PC-3 (cell line): ENCODE data around the gene GPC1.

Source experiments
- EZH2phosphoT487 ChIP-seq: fragments of 300-600 bp; sonication (generic); IDR thresholded peaks from 2 replicates; pipeline ENCODE4 v1.6.1; 2018; ENCODE audit warnings: mild to moderate bottlenecking, antibody characterized with exemption, low read length, borderline replicate concordance
- TF ChIP-seq, protein P1 (sequence below): fragments of 300-600 bp; sonication (generic); conservative IDR thresholded peaks from 2 replicates; pipeline ENCODE4 v1.5.1; 2017; ENCODE audit warnings: antibody characterized with exemption, low read depth, mild to moderate bottlenecking, low read length

DNA sequence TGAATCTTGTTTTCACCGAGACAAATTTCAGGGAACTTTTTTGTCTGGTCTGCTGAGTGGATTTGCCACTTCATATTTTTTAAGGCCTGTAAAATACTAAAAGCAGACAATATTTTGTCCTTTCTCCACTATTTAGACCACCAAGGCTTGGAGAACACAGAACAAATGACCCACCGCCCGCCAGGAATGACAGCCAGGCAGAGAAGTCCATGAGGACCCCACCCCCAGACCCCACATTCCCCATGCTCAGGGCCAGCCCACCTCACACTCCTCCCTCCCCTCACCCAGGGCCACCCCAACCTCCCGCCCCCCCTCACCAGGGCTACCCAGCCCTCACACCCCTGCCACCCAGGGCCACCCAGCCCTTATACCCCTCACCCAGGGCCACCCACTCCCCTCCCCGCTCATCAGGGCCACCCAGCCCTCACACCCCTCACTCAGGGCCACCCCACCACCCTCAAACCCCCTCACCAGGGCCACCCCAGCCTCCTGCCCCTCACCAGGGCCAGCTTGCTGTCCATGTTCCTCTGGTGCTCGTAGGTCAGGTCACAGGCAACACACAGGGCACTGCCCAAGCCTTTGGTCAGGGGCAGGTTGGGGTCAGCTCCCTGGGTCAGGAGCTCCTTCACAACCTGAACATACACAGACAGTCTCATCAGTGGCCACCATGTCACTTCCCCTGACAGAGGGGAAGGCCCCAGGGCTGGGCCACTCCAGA lies 71.8 kb downstream of the GPC1 start:
- TF ChIP-seq EZH2phosphoT487: no peak
- TF ChIP-seq, protein P1, sequence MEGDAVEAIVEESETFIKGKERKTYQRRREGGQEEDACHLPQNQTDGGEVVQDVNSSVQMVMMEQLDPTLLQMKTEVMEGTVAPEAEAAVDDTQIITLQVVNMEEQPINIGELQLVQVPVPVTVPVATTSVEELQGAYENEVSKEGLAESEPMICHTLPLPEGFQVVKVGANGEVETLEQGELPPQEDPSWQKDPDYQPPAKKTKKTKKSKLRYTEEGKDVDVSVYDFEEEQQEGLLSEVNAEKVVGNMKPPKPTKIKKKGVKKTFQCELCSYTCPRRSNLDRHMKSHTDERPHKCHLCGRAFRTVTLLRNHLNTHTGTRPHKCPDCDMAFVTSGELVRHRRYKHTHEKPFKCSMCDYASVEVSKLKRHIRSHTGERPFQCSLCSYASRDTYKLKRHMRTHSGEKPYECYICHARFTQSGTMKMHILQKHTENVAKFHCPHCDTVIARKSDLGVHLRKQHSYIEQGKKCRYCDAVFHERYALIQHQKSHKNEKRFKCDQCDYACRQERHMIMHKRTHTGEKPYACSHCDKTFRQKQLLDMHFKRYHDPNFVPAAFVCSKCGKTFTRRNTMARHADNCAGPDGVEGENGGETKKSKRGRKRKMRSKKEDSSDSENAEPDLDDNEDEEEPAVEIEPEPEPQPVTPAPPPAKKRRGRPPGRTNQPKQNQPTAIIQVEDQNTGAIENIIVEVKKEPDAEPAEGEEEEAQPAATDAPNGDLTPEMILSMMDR: no peak
